Psoas muscle (tissue), 8 donors: ENCODE data around the gene OPN4. TPM values are rescaled to one million over a fixed set of nuclear protein-coding genes. Genes with fewer than 3 reads are reported as not detected.

ENCODE experiments used
- ATAC-seq, 4 donors: fragments of 200-7000 bp; cut with Tn5 transposase; one replicate each; pipeline ENCODE4 v1.9.1; 2020; ENCODE audit warnings: moderate library complexity in 3 of 4, mild to moderate bottlenecking in 2 of 4
- DNase-seq, 2 donors: peaks; one replicate each; pipeline ENCODE4 v3.0.0-alpha.2; 2020
- H3K27ac ChIP-seq: fragments of 200-600 bp; one replicate; pipeline ENCODE4 v1.8.0; 2022
- H3K27me3 ChIP-seq, 3 donors: fragments of 200-600 bp in 1 of 3; one replicate each; pipeline versions ENCODE4 v1.6.1 to v1.8.0; 2013 to 2022; ENCODE audit warnings: low read length in 2 of 3, mild to moderate bottlenecking in 2 of 3, moderate library complexity in 1 of 3; ENCODE audit not compliant: insufficient read depth in 3 of 3
- H3K36me3 ChIP-seq, 2 donors: fragments of 200-600 bp in 1 of 2; one replicate each; pipeline versions ENCODE4 v1.6.1 to v1.8.0; 2013 to 2022; ENCODE audit warnings: low read depth in 1 of 2, mild to moderate bottlenecking in 1 of 2, moderate library complexity in 1 of 2; ENCODE audit not compliant: insufficient read depth in 1 of 2
- H3K4me1 ChIP-seq: fragments of 200-600 bp; one replicate; pipeline ENCODE4 v1.8.0; 2022
- H3K4me3 ChIP-seq: fragments of 200-600 bp; one replicate; pipeline ENCODE4 v1.8.0; 2022; ENCODE audit warnings: mild to moderate bottlenecking
- H3K9me3 ChIP-seq: fragments of 200-600 bp; one replicate; pipeline ENCODE4 v1.8.0; 2022
- CTCF ChIP-seq: fragments of 200-600 bp; IDR thresholded peaks from one replicate; pipeline ENCODE4 v1.8.0; 2022; ENCODE audit warnings: antibody characterized with exemption
- WGBS, 3 donors: extraction: QIAGEN DNeasy Blood & Tissue Kit; methylation state at CpG; one replicate each; pipeline versions ENCODE4 v1.1.6 to v1.1.7; 2013; 5-methylcytosine and 5-hydroxymethylcytosine counted together
- intact Hi-C, 2 donors: fragments of 100-400 bp; cut with DNase I; formaldehyde crosslinking; loops; one replicate each; pipeline versions ENCODE4 v1.11.0 to v1.14.2; 2022
- polyA plus RNA-seq, 3 donors: library from polyadenylated mRNA; stranded (reverse); fragments of 200-250 nt; gene quantifications; one replicate each; pipeline ENCODE4 v1.2.3, GENCODE V29; 2013
- total RNA-seq, 4 donors: library from RNA; stranded (reverse); fragmentation: NEBNext Ultra II Directional in 2 of 4; extraction: Animal tissue kit (Norgen Biotek cat#: 25700) in 2 of 4; gene quantifications; one replicate each; pipeline versions ENCODE4 v1.2.1 to v1.2.4, GENCODE V29; 2021 to 2023
- donor health status: healthy with polysubstance abuse.
- donor health status: DM: no; HTN: no; CAD: no; lungs with moderate emphysema.
- donor health status: Bipolar disorder and iron deficiency.
- donor health status: healthy.
- donor health status: DM: yes; HTN: yes; CAD: no.
- donor health status: DM: no; HTN: no; CAD: no.
- donor health status: DM: no; HTN: no; CAD: no.
- donor health status: DM: yes; HTN: yes; CAD: no.

The OPN4 gene
- total and polyA plus RNA-seq, 7 donors, result 0.12 to 0.49 (median 0.23) TPM

GRCh38 chr10:86659721-86660453 lies 5.5 kb downstream of the OPN4 start:
- intact Hi-C loops, result loop anchor here in 1 of 2 donors (2.0 kb wide), 1 partner anchor 23 kb away; no protein-coding TSS in a partner anchor
- Histone ChIP-seq H3K36me3 (no peaks in the 10 kb centered on the region), H3K27me3 (no peaks in the 10 kb centered on the region), H3K9me3 (no peaks in the 10 kb centered on the region), H3K4me3 (no peak overlapping the region), H3K27ac (peak overlapping the region; percentile 92), H3K4me1 (peaks cover 38% of the 10 kb centered on the region)
- DNase-seq (peak; percentile 13 to 44), ATAC-seq (no peak)
- 93 to 96% (median 95%) methylated on average over 17 of the region's 17 CpGs for WGBS, 3 donors
- no peak for TF ChIP-seq CTCF

- TF ChIP-seq CTCF, result no peak
- intact Hi-C loops, result loop anchor here in 1 of 2 donors (1.0 to 2.0 kb wide), 2 partner anchors 21 to 25 kb away; no protein-coding TSS in a partner anchor
- 48 to 61% (median 48%) methylated on average over 14 to 17 of the region's 17 CpGs for WGBS, 3 donors
- peaks cover 50% of the 10 kb centered on the region for H3K4me1 ChIP-seq
- DNase-seq, result peak; percentile 84 to 96
- no peak overlapping the region for H3K4me3 ChIP-seq
- no peaks in the 10 kb centered on the region for H3K9me3 ChIP-seq
- peak; percentile 77 to 86 (median 81) for ATAC-seq
- no peaks in the 10 kb centered on the region for H3K36me3 ChIP-seq
- H3K27ac ChIP-seq, result peak overlapping the region; percentile 92
- no peaks in the 10 kb centered on the region for H3K27me3 ChIP-seq
These were observed 7.0 kb downstream of the OPN4 start for GRCh38 chr10:86661161-86662025.

- intact Hi-C loops, result no loop called here
- H3K27ac ChIP-seq, result peak overlapping the region; percentile 92
- ATAC-seq (peak in 1 of 4 donors; percentile 0), DNase-seq (peak; percentile 12 to 47)
- no peak overlapping the region for H3K4me3 ChIP-seq
- H3K4me1 ChIP-seq, result peaks cover 59% of the 10 kb centered on the region
- WGBS, 3 donors, result 84 to 90% (median 86%) methylated on average over 19 of the region's 19 CpGs
- TF ChIP-seq CTCF, result no peak
- H3K9me3 ChIP-seq, result no peaks in the 10 kb centered on the region
- no peaks in the 10 kb centered on the region for H3K27me3 ChIP-seq
- no peaks in the 10 kb centered on the region for H3K36me3 ChIP-seq
These were observed 8.1 kb downstream of the OPN4 start for GRCh38 chr10:86662186-86663045.

GRCh38 chr10:86663046-86663345 lies 8.6 kb downstream of the OPN4 start:
- TF ChIP-seq CTCF, result no peak
- Histone ChIP-seq H3K36me3 (no peaks in the 10 kb centered on the region), H3K9me3 (no peaks in the 10 kb centered on the region), H3K4me1 (peaks cover 64% of the 10 kb centered on the region), H3K27ac (peak overlapping the region; percentile 92), H3K27me3 (no peaks in the 10 kb centered on the region), H3K4me3 (no peak overlapping the region)
- peak; percentile 8 to 43 for DNase-seq
- no peak for ATAC-seq
- WGBS, 3 donors, result 88 to 93% (median 91%) methylated on average over 8 of the region's 8 CpGs
- intact Hi-C loops, result no loop called here
